Liver (tissue), 9 donors: Measurements from ENCODE around the gene FARSA. TPM values are rescaled to one million over a fixed set of nuclear protein-coding genes. Genes with fewer than 3 reads are reported as not detected.

Experiments used
- DNase-seq: peaks from one replicate; pipeline ENCODE4 v3.0.0-alpha.2; 2017; ENCODE audit warnings: low spot score
- H3K27ac ChIP-seq, 2 donors: one replicate each; pipeline ENCODE4 v1.7.0; 2013; ENCODE audit warnings: inconsistent platforms in 2 of 2, low read length in 2 of 2, control low read depth in 1 of 2, low read depth in 1 of 2, mild to moderate bottlenecking in 1 of 2
- H3K27me3 ChIP-seq, 4 donors: one replicate each; pipeline versions ENCODE4 v1.6.1 to v1.7.0; 2013; ENCODE audit warnings: low read length in 3 of 4, inconsistent platforms in 1 of 4, mild to moderate bottlenecking in 1 of 4, moderate library complexity in 1 of 4; ENCODE audit not compliant: control insufficient read depth in 4 of 4, insufficient read depth in 4 of 4
- H3K36me3 ChIP-seq, 4 donors: one replicate each; pipeline versions ENCODE4 v1.6.1 to v1.7.0; 2013; ENCODE audit warnings: low read length in 3 of 4, mild to moderate bottlenecking in 3 of 4, low read depth in 1 of 4, moderate library complexity in 1 of 4; ENCODE audit not compliant: control insufficient read depth in 4 of 4, insufficient read depth in 3 of 4
- H3K4me1 ChIP-seq, 4 donors: one replicate each; pipeline versions ENCODE4 v1.6.1 to v1.7.0; 2013; ENCODE audit warnings: low read length in 3 of 4, mild to moderate bottlenecking in 3 of 4, moderate library complexity in 1 of 4; ENCODE audit not compliant: control insufficient read depth in 4 of 4, insufficient read depth in 4 of 4
- H3K4me3 ChIP-seq, 3 donors: one replicate each; pipeline versions ENCODE4 v1.6.1 to v1.7.0; 2013; ENCODE audit warnings: low read length in 3 of 3, control low read depth in 1 of 3, low read depth in 1 of 3, mild to moderate bottlenecking in 1 of 3
- H3K9ac ChIP-seq, 2 donors: one replicate each; pipeline ENCODE4 v1.7.0; 2013; ENCODE audit warnings: low read length in 2 of 2, mild to moderate bottlenecking in 2 of 2, moderate library complexity in 2 of 2, control low read depth in 1 of 2, low read depth in 1 of 2
- H3K9me3 ChIP-seq, 4 donors: one replicate each; pipeline versions ENCODE4 v1.6.1 to v1.7.0; 2013; ENCODE audit warnings: low read length in 3 of 4; ENCODE audit not compliant: control insufficient read depth in 4 of 4
- GABPA ChIP-seq, 2 donors: IDR thresholded peaks in 1 of 2; conservative IDR thresholded peaks in 1 of 2; 2 replicates each; pipeline ENCODE4 v1.6.1; 2016; ENCODE audit warnings: antibody characterized with exemption in 2 of 2, mild to moderate bottlenecking in 1 of 2, moderate library complexity in 1 of 2
- HNF4A ChIP-seq, 2 donors: conservative IDR thresholded peaks; 2 replicates each; pipeline ENCODE4 v1.6.1; 2016; ENCODE audit warnings: antibody characterized with exemption in 2 of 2, mild to moderate bottlenecking in 2 of 2
- HNF4G ChIP-seq: IDR thresholded peaks from 2 replicates; pipeline ENCODE4 v1.6.1; 2016; ENCODE audit warnings: antibody characterized with exemption
- JUND ChIP-seq, 2 donors: IDR thresholded peaks; 2 replicates each; pipeline ENCODE4 v1.6.1; 2016; ENCODE audit warnings: antibody characterized with exemption in 2 of 2
- NR2F2 ChIP-seq: IDR thresholded peaks from 2 replicates; pipeline ENCODE4 v1.6.1; 2016; ENCODE audit warnings: antibody characterized with exemption
- SP1 ChIP-seq: IDR thresholded peaks from 2 replicates; pipeline ENCODE4 v1.6.1; 2018; ENCODE audit warnings: antibody characterized with exemption, mild to moderate bottlenecking
- TAF1 ChIP-seq: conservative IDR thresholded peaks from 2 replicates; pipeline ENCODE4 v1.6.1; 2016; ENCODE audit warnings: antibody characterized with exemption, mild to moderate bottlenecking
- YY1 ChIP-seq: IDR thresholded peaks from 2 replicates; pipeline ENCODE4 v1.6.1; 2016; ENCODE audit warnings: antibody characterized with exemption, mild to moderate bottlenecking
- WGBS: extraction: QIAGEN DNeasy Blood & Tissue Kit; methylation state at CpG from one replicate; pipeline ENCODE4 v1.1.7; 2013; 5-methylcytosine and 5-hydroxymethylcytosine counted together
- polyA plus RNA-seq, 2 donors: library from polyadenylated mRNA; stranded (reverse) in 1 of 2; unstranded in 1 of 2; fragments of 200-250 nt in 1 of 2; fragments of >200 nt in 1 of 2; fragmentation: Nextera tagmentation in 1 of 2; extraction: Ambion mirVana in 1 of 2; gene quantifications; one replicate each; pipeline versions ENCODE4 v1.2.1 to v1.2.3, GENCODE V29; 2013 to 2015
- total RNA-seq, 2 donors: library from RNA; depleted of rRNA; stranded (reverse); fragments of >200 nt; gene quantifications; one replicate each; pipeline ENCODE4 v1.2.3, GENCODE V29; 2014
- TF ChIP-seq, protein P1 (sequence below): fragments of 150-350 bp; IDR thresholded peaks from 2 replicates; pipeline ENCODE4 v1.5.1; 2017; ENCODE audit warnings: improper control_type of control experiment, low read depth, low read length; ENCODE audit not compliant: missing input control
- TF ChIP-seq, protein P2 (sequence below): IDR thresholded peaks from 2 replicates; pipeline ENCODE4 v1.6.1; 2016; ENCODE audit warnings: antibody characterized with exemption
- TF ChIP-seq, protein P3 (sequence below): IDR thresholded peaks from 2 replicates; pipeline ENCODE4 v1.6.1; 2016; ENCODE audit warnings: antibody characterized with exemption
- TF ChIP-seq, protein P4 (sequence below): IDR thresholded peaks from 2 replicates; pipeline ENCODE4 v1.6.1; 2016; ENCODE audit warnings: antibody characterized with exemption, mild to moderate bottlenecking
- donor health status: healthy.
- donor health status: healthy.
- donor health status: healthy.
- donor health status: healthy.
- donor health status: healthy.

The FARSA gene
- total and polyA plus RNA-seq, 4 donors = 29.8 to 50.1 (median 34.3) TPM

DNA sequence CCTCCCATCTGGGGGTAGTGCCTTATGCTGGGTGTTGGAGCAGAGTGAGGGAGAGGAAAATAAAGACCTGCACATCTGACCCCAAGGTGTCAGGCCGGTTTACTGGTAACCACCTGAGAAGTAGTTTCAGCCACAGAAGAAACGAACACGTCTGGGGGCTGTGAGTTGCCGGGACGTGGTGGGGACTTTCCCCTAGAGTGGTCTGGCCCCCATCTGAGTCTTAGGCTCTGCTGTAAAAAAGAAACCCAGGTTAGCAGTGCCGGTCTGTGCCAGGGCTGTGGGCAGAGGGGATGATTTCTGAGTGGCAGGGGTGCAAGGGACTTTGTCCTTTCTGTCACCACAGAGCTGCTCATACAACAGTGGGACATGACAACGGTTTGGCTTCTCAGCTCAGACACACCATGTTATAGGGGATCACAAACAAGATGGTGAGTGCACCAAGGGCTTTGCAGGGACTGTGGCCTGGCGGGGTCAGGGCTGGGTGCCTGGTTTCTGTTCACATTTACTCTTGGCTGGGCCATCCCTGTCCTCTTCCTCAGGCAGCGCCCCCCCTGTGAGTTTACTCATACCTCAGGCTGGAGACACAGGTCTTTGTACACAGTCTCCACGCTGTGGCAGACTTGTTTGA, 33.5 kb downstream of the FARSA start (continued):
- TF ChIP-seq, protein P1, sequence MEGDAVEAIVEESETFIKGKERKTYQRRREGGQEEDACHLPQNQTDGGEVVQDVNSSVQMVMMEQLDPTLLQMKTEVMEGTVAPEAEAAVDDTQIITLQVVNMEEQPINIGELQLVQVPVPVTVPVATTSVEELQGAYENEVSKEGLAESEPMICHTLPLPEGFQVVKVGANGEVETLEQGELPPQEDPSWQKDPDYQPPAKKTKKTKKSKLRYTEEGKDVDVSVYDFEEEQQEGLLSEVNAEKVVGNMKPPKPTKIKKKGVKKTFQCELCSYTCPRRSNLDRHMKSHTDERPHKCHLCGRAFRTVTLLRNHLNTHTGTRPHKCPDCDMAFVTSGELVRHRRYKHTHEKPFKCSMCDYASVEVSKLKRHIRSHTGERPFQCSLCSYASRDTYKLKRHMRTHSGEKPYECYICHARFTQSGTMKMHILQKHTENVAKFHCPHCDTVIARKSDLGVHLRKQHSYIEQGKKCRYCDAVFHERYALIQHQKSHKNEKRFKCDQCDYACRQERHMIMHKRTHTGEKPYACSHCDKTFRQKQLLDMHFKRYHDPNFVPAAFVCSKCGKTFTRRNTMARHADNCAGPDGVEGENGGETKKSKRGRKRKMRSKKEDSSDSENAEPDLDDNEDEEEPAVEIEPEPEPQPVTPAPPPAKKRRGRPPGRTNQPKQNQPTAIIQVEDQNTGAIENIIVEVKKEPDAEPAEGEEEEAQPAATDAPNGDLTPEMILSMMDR = no peak
- no peak for TF ChIP-seq JUND (IDR thresholded peaks at IDR 0.05)

DNA sequence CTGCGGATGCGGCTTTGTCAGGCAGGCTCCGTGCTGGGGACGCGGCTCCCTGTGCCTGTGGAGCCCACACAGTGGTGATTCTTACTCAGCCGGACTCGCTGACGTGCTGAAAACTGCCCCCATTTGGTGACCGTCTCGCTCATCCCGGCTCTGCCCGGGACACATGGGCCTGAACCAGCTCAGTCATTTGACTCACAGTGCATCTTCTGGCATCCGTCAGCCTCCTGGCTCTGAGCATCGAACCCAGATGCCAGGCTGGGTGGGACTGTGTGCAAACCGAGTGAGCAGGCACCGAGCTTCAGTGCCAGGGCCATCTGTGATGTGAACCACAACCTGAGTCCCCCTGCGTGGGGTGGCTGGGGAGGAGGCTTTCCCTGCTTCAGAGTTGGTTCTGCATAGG, 37.1 kb downstream of the FARSA start:
- no peaks in the 10 kb centered on the region for H3K9me3 ChIP-seq
- peaks cover 12 to 58% (median 15%) of the 10 kb centered on the region in 4 donors for H3K36me3 ChIP-seq
- TF ChIP-seq TAF1 = no peak
- no peak for TF ChIP-seq SP1
- TF ChIP-seq, protein P2, sequence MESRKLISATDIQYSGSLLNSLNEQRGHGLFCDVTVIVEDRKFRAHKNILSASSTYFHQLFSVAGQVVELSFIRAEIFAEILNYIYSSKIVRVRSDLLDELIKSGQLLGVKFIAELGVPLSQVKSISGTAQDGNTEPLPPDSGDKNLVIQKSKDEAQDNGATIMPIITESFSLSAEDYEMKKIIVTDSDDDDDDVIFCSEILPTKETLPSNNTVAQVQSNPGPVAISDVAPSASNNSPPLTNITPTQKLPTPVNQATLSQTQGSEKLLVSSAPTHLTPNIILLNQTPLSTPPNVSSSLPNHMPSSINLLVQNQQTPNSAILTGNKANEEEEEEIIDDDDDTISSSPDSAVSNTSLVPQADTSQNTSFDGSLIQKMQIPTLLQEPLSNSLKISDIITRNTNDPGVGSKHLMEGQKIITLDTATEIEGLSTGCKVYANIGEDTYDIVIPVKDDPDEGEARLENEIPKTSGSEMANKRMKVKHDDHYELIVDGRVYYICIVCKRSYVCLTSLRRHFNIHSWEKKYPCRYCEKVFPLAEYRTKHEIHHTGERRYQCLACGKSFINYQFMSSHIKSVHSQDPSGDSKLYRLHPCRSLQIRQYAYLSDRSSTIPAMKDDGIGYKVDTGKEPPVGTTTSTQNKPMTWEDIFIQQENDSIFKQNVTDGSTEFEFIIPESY = no peak
- TF ChIP-seq, protein P3, sequence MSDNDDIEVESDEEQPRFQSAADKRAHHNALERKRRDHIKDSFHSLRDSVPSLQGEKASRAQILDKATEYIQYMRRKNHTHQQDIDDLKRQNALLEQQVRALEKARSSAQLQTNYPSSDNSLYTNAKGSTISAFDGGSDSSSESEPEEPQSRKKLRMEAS = no peak
- no peak for TF ChIP-seq YY1
- no peak for TF ChIP-seq GABPA (IDR thresholded peaks at IDR 0.05 in 1 of 2, conservative IDR thresholded peaks at IDR 0.05 in 1 of 2)
- no peaks in the 10 kb centered on the region for H3K27me3 ChIP-seq
- no peak overlapping the region for H3K9ac ChIP-seq
- no peak overlapping the region for H3K27ac ChIP-seq
- peaks cover 6 to 24% (median 16%) of the 10 kb centered on the region in 4 donors for H3K4me1 ChIP-seq
- H3K4me3 ChIP-seq = no peak overlapping the region
- DNase-seq = no peak
- WGBS = 97% methylated on average over 17 of the region's 17 CpGs

DNA sequence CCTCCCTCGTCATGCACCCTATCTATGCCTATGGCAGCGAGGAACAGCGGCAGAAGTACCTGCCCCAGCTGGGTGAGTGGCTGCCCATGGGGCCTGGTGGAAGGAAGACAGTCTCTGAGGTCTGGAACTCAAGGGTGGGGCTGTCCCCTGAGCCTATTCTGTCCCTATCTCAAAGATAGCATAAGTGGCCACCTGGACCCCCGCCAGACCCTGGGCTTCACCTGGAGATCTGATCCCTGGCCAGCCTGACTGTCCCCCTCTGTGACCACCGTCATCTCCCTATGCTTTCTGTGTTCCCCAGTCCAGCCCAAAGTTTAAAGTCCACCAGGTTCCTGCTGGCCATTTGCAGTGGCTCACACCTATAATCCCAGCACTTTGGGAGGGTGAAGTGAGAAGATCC, 39.9 kb downstream of the FARSA start:
- no peak overlapping the region for H3K27ac ChIP-seq
- DNase-seq = no peak
- no peak overlapping the region for H3K9ac ChIP-seq
- TF ChIP-seq GABPA (IDR thresholded peaks at IDR 0.05 in 1 of 2, conservative IDR thresholded peaks at IDR 0.05 in 1 of 2) = no peak
- no peak for TF ChIP-seq NR2F2
- peak in 1 of 2 donors; percentile 53 for TF ChIP-seq HNF4A (conservative IDR thresholded peaks at IDR 0.05)
- WGBS = 85% methylated on average over 5 of the region's 5 CpGs
- H3K36me3 ChIP-seq = peaks cover 10 to 43% (median 13%) of the 10 kb centered on the region in 4 donors
- H3K9me3 ChIP-seq = no peaks in the 10 kb centered on the region
- H3K4me3 ChIP-seq = no peak overlapping the region
- H3K27me3 ChIP-seq = no peaks in the 10 kb centered on the region
- H3K4me1 ChIP-seq = peaks cover 6 to 32% (median 23%) of the 10 kb centered on the region in 4 donors

DNA sequence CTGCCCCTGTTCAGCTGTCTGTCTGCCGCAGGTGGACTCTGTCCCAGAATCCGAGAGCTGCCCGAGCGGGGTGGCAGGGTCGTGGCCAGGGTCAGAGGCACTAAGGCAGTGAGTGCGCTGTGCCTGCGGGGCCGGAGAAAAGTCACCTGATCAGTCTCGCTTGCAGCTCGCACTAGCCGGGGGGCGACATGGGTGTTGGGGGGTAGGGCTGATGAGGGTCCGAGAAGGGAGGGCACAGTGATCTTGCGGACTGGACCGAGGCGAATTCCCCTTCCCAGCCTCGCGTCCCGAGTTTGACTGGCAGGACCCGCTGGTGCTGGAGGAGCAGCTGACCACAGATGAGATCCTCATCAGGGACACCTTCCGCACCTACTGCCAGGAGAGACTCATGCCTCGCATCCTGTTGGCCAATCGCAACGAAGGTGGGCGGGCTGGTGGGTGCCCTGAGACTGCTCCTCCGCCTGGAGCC, 41.9 kb downstream of the FARSA start:
- Histone ChIP-seq H3K9me3 (no peaks in the 10 kb centered on the region), H3K9ac (peak overlapping the region; percentile 49 to 76), H3K36me3 (peaks cover 6 to 24% (median 11%) of the 10 kb centered on the region in 4 donors), H3K4me1 (peaks cover 6 to 32% (median 23%) of the 10 kb centered on the region in 4 donors), H3K4me3 (peak overlapping the region; percentile 91 to 98 (median 92)), H3K27ac (peak overlapping the region; percentile 78 to 81), H3K27me3 (no peaks in the 10 kb centered on the region)
- no peak for DNase-seq
- 5% methylated on average over 26 of the region's 26 CpGs for WGBS
- TF ChIP-seq GABPA (IDR thresholded peaks at IDR 0.05 in 1 of 2, conservative IDR thresholded peaks at IDR 0.05 in 1 of 2) (no peak), HNF4A (conservative IDR thresholded peaks at IDR 0.05) (peak in 1 of 2 donors; percentile 73), NR2F2 (no peak), HNF4G (no peak), YY1 (no peak), SP1 (no peak)
- TF ChIP-seq, protein P4, sequence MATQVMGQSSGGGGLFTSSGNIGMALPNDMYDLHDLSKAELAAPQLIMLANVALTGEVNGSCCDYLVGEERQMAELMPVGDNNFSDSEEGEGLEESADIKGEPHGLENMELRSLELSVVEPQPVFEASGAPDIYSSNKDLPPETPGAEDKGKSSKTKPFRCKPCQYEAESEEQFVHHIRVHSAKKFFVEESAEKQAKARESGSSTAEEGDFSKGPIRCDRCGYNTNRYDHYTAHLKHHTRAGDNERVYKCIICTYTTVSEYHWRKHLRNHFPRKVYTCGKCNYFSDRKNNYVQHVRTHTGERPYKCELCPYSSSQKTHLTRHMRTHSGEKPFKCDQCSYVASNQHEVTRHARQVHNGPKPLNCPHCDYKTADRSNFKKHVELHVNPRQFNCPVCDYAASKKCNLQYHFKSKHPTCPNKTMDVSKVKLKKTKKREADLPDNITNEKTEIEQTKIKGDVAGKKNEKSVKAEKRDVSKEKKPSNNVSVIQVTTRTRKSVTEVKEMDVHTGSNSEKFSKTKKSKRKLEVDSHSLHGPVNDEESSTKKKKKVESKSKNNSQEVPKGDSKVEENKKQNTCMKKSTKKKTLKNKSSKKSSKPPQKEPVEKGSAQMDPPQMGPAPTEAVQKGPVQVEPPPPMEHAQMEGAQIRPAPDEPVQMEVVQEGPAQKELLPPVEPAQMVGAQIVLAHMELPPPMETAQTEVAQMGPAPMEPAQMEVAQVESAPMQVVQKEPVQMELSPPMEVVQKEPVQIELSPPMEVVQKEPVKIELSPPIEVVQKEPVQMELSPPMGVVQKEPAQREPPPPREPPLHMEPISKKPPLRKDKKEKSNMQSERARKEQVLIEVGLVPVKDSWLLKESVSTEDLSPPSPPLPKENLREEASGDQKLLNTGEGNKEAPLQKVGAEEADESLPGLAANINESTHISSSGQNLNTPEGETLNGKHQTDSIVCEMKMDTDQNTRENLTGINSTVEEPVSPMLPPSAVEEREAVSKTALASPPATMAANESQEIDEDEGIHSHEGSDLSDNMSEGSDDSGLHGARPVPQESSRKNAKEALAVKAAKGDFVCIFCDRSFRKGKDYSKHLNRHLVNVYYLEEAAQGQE = no peak
